Measurements from ENCODE around the gene ARL6IP5. TPM values are rescaled to one million over a fixed set of nuclear protein-coding genes. Genes with fewer than 3 reads are reported as not detected.

Gene ARL6IP5
- total and polyA plus RNA-seq, 2 donors (not counting 3 experiments of a cell fraction or from before 2014, with no cell fraction given): 96.9 to 116 TPM

GRCh38 chr3:69072928-69073327, 11.8 kb upstream of the ARL6IP5 start:
- BruUV-seq (replicated peaks): no TSS peak
- Histone ChIP-seq H2AFZ (ENCODE audit: low read depth, low read length) (no peak overlapping the region), H3K9ac (replicated peaks; ENCODE audit: extremely low read depth, insufficient read depth, low read length) (no peak overlapping the region), H3K36me3 (ENCODE audit: control insufficient read depth in 2 of 2, extremely low read depth in 1 of 2, insufficient read depth in 2 of 2, low read length in 2 of 2) (peaks cover 2 to 4% of the 10 kb centered on the region in 2 experiments), H3K9me3 (replicated peaks; ENCODE audit: control insufficient read depth, insufficient read depth, low read length) (no peaks in the 10 kb centered on the region), H3K9me1 (replicated peaks; ENCODE audit: control insufficient read depth, extremely low read depth, insufficient read depth, low read length) (no peaks in the 10 kb centered on the region), H3K4me2 (ENCODE audit: insufficient read depth, low read length) (no peak overlapping the region), H3K79me2 (ENCODE audit: control insufficient read depth, insufficient read depth, low read length) (peaks cover 17% of the 10 kb centered on the region), H3K27me3 (ENCODE audit: control insufficient read depth in 2 of 2, insufficient read depth in 2 of 2, low read length in 2 of 2) (no peaks in the 10 kb centered on the region), H4K20me1 (replicated peaks; ENCODE audit: control insufficient read depth, extremely low read depth, insufficient read depth, low read length) (no peaks in the 10 kb centered on the region), H3K4me1 (ENCODE audit: control insufficient read depth, extremely low read depth, insufficient read depth, low read length) (peaks cover 3% of the 10 kb centered on the region), H3K4me3 (replicated peaks in 1 of 3; ENCODE audit: insufficient read depth in 1 of 3, low read depth in 1 of 3, low read length in 3 of 3) (no peak overlapping the region), H3K27ac (ENCODE audit: insufficient read depth, low read depth, low read length) (no peak overlapping the region)
- intact Hi-C loops (cut with micrococcal nuclease) (no loop called here), dilution Hi-C loops (cut with MboI; ENCODE audit: extremely low pct_ligation_motif_present, low sequenced_read_pairs) (no loop called here)
- FAIRE-seq (no peak), DNase-seq (ENCODE audit: low read depth, low spot score) (no peak)
- POLR2A ChIA-PET: no interaction called here
- CTCF ChIA-PET: no interaction called here
- TF ChIP-seq MAX (IDR thresholded peaks at IDR 0.05; ENCODE audit: insufficient read depth, insufficient read length) (no peak), FOS (IDR thresholded peaks at IDR 0.05; ENCODE audit: borderline replicate concordance, insufficient read depth, low read length) (no peak), EZH2 (IDR thresholded peaks at IDR 0.05; ENCODE audit: borderline replicate concordance, low read depth, low read length, severe bottlenecking) (no peak)

GRCh38 chr3:69079269-69080159, 5.2 kb upstream of the ARL6IP5 start:
- peaks cover 0 to 2% of the 10 kb centered on the region in 2 experiments for H3K36me3 ChIP-seq (ENCODE audit: control insufficient read depth in 2 of 2, extremely low read depth in 1 of 2, insufficient read depth in 2 of 2, low read length in 2 of 2)
- peak overlapping the region; percentile 13 for H3K27ac ChIP-seq (ENCODE audit: insufficient read depth, low read depth, low read length)
- dilution Hi-C loops (cut with MboI; ENCODE audit: extremely low pct_ligation_motif_present, low sequenced_read_pairs): no loop called here
- FAIRE-seq (peak; percentile 31), DNase-seq (ENCODE audit: low read depth, low spot score) (peak; percentile 38)
- H3K9ac ChIP-seq (replicated peaks; ENCODE audit: extremely low read depth, insufficient read depth, low read length): peak overlapping the region; percentile 61
- ChIA-PET POLR2A (interaction anchor here (0.7 kb wide), 1 partner anchor 66 kb away, joined by 4 read pairs; the partner anchor contains the start of gene EOGT), CTCF (interaction anchor here (1.1 kb wide), 1 partner anchor 12 kb away, joined by 3 read pairs; no protein-coding TSS in a partner anchor)
- H3K4me1 ChIP-seq (ENCODE audit: control insufficient read depth, extremely low read depth, insufficient read depth, low read length): peaks cover 54% of the 10 kb centered on the region
- H3K9me3 ChIP-seq (replicated peaks; ENCODE audit: control insufficient read depth, insufficient read depth, low read length): no peaks in the 10 kb centered on the region
- H3K27me3 ChIP-seq (ENCODE audit: control insufficient read depth in 2 of 2, insufficient read depth in 2 of 2, low read length in 2 of 2): no peaks in the 10 kb centered on the region
- TF ChIP-seq FOS (IDR thresholded peaks at IDR 0.05; ENCODE audit: borderline replicate concordance, insufficient read depth, low read length): no peak
- BruUV-seq (replicated peaks): TSS peak; percentile 54
- H3K4me2 ChIP-seq (ENCODE audit: insufficient read depth, low read length): peak overlapping the region; percentile 96
- H3K4me3 ChIP-seq (replicated peaks in 1 of 3; ENCODE audit: insufficient read depth in 1 of 3, low read depth in 1 of 3, low read length in 3 of 3): peak overlapping the region; percentile 44 to 95 (median 92)
- intact Hi-C loops (cut with micrococcal nuclease): loop anchor here (1.0 kb wide), 1 partner anchor 27 kb away; the partner anchor contains the start of gene TMF1
- H3K9me1 ChIP-seq (replicated peaks; ENCODE audit: control insufficient read depth, extremely low read depth, insufficient read depth, low read length): no peaks in the 10 kb centered on the region
- H4K20me1 ChIP-seq (replicated peaks; ENCODE audit: control insufficient read depth, extremely low read depth, insufficient read depth, low read length): no peaks in the 10 kb centered on the region
- peaks cover 28% of the 10 kb centered on the region for H3K79me2 ChIP-seq (ENCODE audit: control insufficient read depth, insufficient read depth, low read length)
- H2AFZ ChIP-seq (ENCODE audit: low read depth, low read length): peak overlapping the region; percentile 23
